Measurements from ENCODE around the gene KCTD5. TPM values are rescaled to one million over a fixed set of nuclear protein-coding genes. Genes with fewer than 3 reads are reported as not detected.

KCTD5 gene
- total RNA-seq, 1 donor = 25.0 TPM

- H3K4me3 ChIP-seq (ENCODE audit: low read depth, low read length) = no peak overlapping the region
- no peak for TF ChIP-seq CTCF (IDR thresholded peaks at IDR 0.05; ENCODE audit: insufficient read depth, low read depth, low read length)
- no peak for DNase-seq (ENCODE audit: low read depth)
These were observed 22.1 kb downstream of the KCTD5 start for GRCh38 chr16:2704166-2704982.

GRCh38 chr16:2704983-2705275 is 22.6 kb downstream of the KCTD5 start:
- DNase-seq (ENCODE audit: low read depth) = no peak
- no peak for TF ChIP-seq CTCF (IDR thresholded peaks at IDR 0.05; ENCODE audit: insufficient read depth, low read depth, low read length)
- no peak overlapping the region for H3K4me3 ChIP-seq (ENCODE audit: low read depth, low read length)

- no peak for DNase-seq (ENCODE audit: low read depth)
- H3K4me3 ChIP-seq (ENCODE audit: low read depth, low read length) = no peak overlapping the region
- no peak for TF ChIP-seq CTCF (IDR thresholded peaks at IDR 0.05; ENCODE audit: insufficient read depth, low read depth, low read length)
These were observed 23.0 kb downstream of the KCTD5 start for GRCh38 chr16:2705351-2705750.

- no peak for DNase-seq (ENCODE audit: low read depth)
- TF ChIP-seq CTCF (IDR thresholded peaks at IDR 0.05; ENCODE audit: insufficient read depth, low read depth, low read length) = no peak
- H3K4me3 ChIP-seq (ENCODE audit: low read depth, low read length) = no peak overlapping the region
These were observed 23.8 kb downstream of the KCTD5 start for GRCh38 chr16:2706085-2706484.

GRCh38 chr16:2706611-2707311 is 24.4 kb downstream of the KCTD5 start:
- no peak for DNase-seq (ENCODE audit: low read depth)
- no peak for TF ChIP-seq CTCF (IDR thresholded peaks at IDR 0.05; ENCODE audit: insufficient read depth, low read depth, low read length)
- no peak overlapping the region for H3K4me3 ChIP-seq (ENCODE audit: low read depth, low read length)

- no peak for DNase-seq (ENCODE audit: low read depth)
- H3K4me3 ChIP-seq (ENCODE audit: low read depth, low read length) = no peak overlapping the region
These were observed 25.3 kb downstream of the KCTD5 start for GRCh38 chr16:2707368-2708289.

More at GRCh38 chr16:2707368-2708289, 25.3 kb downstream of the KCTD5 start:
- no peak for TF ChIP-seq CTCF (IDR thresholded peaks at IDR 0.05; ENCODE audit: insufficient read depth, low read depth, low read length)
